ENCODE data around the gene KRT85. TPM values are rescaled to one million over a fixed set of nuclear protein-coding genes. Genes with fewer than 3 reads are reported as not detected.
"Not testable (repeated sequence)": the region's sequence is repeated elsewhere in the genome, so short reads cannot be mapped to it uniquely, and the experiment has no call there.

Gene KRT85
- total RNA-seq, 1 donor from 2014 or later = not detected

GRCh38 chr12:52413782-52414345, 46.6 kb upstream of the KRT85 start:
- H3K9me3 Mint-ChIP-seq (ENCODE audit: unreplicated experiment) = no peaks in the 10 kb centered on the region
- no peak overlapping the region for H3K27ac Mint-ChIP-seq (ENCODE audit: unreplicated experiment)
- no peak for TF ChIP-seq CTCF (IDR thresholded peaks at IDR 0.05; ENCODE audit: unreplicated experiment)
- no peaks in the 10 kb centered on the region for H3K36me3 Mint-ChIP-seq (ENCODE audit: low read depth, unreplicated experiment)
- no peaks in the 10 kb centered on the region for H3K4me1 Mint-ChIP-seq (ENCODE audit: unreplicated experiment)
- peaks cover 10% of the 10 kb centered on the region for H3K27me3 Mint-ChIP-seq (ENCODE audit: unreplicated experiment)
- no peak overlapping the region for H3K4me3 Mint-ChIP-seq (ENCODE audit: unreplicated experiment)
- DNase-seq (ENCODE audit: low spot score) = no peak

DNA sequence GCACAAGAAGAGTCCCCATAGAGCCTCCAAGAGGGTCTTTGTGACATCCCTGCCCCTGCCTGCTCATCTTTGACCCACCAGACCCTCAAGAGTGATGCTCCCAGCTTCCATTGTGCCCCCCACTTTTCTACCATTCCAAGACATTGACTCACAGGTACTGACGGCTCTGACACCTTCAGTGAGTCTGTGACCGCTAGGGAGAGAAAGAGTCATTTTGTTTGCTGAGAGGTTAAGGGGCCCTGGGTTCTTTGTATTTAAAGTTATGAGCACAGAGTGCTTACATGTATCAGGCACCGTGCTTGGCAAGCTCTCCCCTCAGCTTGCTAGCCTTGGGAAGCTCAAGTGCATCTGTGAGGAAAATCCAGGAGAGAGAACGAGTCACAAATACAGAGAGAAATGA, 45.9 kb upstream of the KRT85 start:
- peaks cover 5% of the 10 kb centered on the region for H3K9me3 Mint-ChIP-seq (ENCODE audit: unreplicated experiment)

GRCh38 chr12:52411815-52412214, 44.5 kb upstream of the KRT85 start:
- Mint-ChIP-seq H3K27ac (ENCODE audit: unreplicated experiment) (no peak overlapping the region), H3K4me3 (ENCODE audit: unreplicated experiment) (no peak overlapping the region), H3K27me3 (ENCODE audit: unreplicated experiment) (peaks cover 13% of the 10 kb centered on the region), H3K4me1 (ENCODE audit: unreplicated experiment) (no peaks in the 10 kb centered on the region), H3K36me3 (ENCODE audit: low read depth, unreplicated experiment) (peaks cover 5% of the 10 kb centered on the region), H3K9me3 (ENCODE audit: unreplicated experiment) (peaks cover 5% of the 10 kb centered on the region)
- no peak for TF ChIP-seq CTCF (IDR thresholded peaks at IDR 0.05; ENCODE audit: unreplicated experiment)
- no peak for DNase-seq (ENCODE audit: low spot score)

More for the DNA sequence above, 45.9 kb upstream of the KRT85 start:
- Mint-ChIP-seq H3K36me3 (ENCODE audit: low read depth, unreplicated experiment) (peaks cover 5% of the 10 kb centered on the region), H3K4me1 (ENCODE audit: unreplicated experiment) (no peaks in the 10 kb centered on the region), H3K4me3 (ENCODE audit: unreplicated experiment) (no peak overlapping the region), H3K27ac (ENCODE audit: unreplicated experiment) (no peak overlapping the region), H3K27me3 (ENCODE audit: unreplicated experiment) (peaks cover 13% of the 10 kb centered on the region)
- no peak for DNase-seq (ENCODE audit: low spot score)
- no peak for TF ChIP-seq CTCF (IDR thresholded peaks at IDR 0.05; ENCODE audit: unreplicated experiment)

GRCh38 chr12:52410589-52411248, 43.4 kb upstream of the KRT85 start:
- not testable (repeated sequence) for H3K4me1 Mint-ChIP-seq (ENCODE audit: unreplicated experiment); H3K36me3 Mint-ChIP-seq (ENCODE audit: low read depth, unreplicated experiment); H3K9me3 Mint-ChIP-seq (ENCODE audit: unreplicated experiment); H3K27ac Mint-ChIP-seq (ENCODE audit: unreplicated experiment); H3K4me3 Mint-ChIP-seq (ENCODE audit: unreplicated experiment); DNase-seq (ENCODE audit: low spot score)
- peaks cover 13% of the 10 kb centered on the region for H3K27me3 Mint-ChIP-seq (ENCODE audit: unreplicated experiment)

DNA sequence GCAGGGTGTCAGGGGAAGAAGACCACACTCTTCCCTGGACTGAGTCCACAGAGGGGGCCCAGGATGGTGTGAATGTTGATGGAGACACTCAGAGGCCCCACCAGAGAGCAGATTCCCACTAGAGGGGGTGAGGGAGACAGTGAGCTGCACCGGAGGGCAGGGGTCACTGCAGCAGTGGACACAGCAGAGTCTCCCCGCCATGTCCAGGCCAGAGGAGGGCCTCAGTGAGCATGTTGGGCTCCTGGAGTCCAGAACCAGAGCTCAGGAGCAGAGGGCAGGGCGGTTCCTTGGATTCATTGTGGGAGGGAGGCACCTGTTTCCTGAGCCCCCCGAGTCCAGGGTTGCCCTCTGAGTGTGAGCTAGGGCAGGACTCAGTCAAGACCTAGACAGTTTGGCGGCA, 40.6 kb upstream of the KRT85 start:
- Mint-ChIP-seq H3K9me3 (ENCODE audit: unreplicated experiment) (peaks cover 5% of the 10 kb centered on the region), H3K4me1 (ENCODE audit: unreplicated experiment) (peaks cover 6% of the 10 kb centered on the region), H3K4me3 (ENCODE audit: unreplicated experiment) (no peak overlapping the region), H3K27ac (ENCODE audit: unreplicated experiment) (no peak overlapping the region), H3K36me3 (ENCODE audit: low read depth, unreplicated experiment) (peaks cover 5% of the 10 kb centered on the region), H3K27me3 (ENCODE audit: unreplicated experiment) (peaks cover 15% of the 10 kb centered on the region)
- no peak for DNase-seq (ENCODE audit: low spot score)
- no peak for TF ChIP-seq CTCF (IDR thresholded peaks at IDR 0.05; ENCODE audit: unreplicated experiment)
